Erythroblast (primary cell): Measurements from ENCODE around the gene ACSL6.

ENCODE experiments used
- GATA1 ChIP-seq: IDR thresholded peaks from 2 replicates; pipeline ENCODE4 v1.6.1; 2011; ENCODE audit warnings: low read depth, mild to moderate bottlenecking, control low read depth, low read length, moderate library complexity
- POLR2A ChIP-seq: IDR thresholded peaks from 2 replicates; pipeline ENCODE4 v1.6.1; 2011; ENCODE audit warnings: mild to moderate bottlenecking, low read length

DNA sequence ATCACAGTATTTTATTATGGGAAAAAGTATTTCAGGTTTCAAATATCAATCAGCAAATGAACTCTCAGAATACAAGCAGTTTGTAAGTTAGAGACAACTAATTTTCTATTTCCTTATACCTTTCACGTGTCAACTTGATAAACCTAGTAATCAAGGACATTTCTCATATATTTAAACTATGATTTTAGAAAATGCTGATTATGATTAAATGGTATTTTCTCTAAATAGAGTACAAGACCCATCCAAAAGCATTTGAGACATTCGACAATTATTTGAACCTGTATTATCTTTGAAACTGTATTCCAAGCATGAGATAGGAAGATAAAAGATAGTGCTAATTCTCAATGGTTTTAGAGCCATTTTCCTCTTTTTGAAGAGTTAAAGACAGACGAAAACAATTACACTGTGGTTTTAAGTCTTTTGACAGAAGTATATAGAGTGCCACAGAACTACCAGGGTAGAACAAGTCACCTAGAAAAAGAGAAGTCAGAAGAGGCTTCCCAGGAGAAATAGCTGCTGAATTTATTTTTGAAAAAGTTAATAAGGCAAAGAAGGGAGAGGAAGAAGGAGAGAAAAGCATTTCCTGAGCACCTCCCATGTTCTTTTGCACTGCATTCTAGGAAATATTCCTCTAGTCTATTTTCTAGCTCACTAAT lies 71.6 kb downstream of the ACSL6 start:
- TF ChIP-seq POLR2A (no peak), GATA1 (no peak)
